HL-60 (cell line): ENCODE data around the gene DCAF15.
"Not testable (repeated sequence)": the region's sequence is repeated elsewhere in the genome, so short reads cannot be mapped to it uniquely, and the experiment has no call there.

Source experiments
- CTCF ChIP-seq: IDR thresholded peaks from one replicate; pipeline ENCODE4 v1.5.1; 2011; ENCODE audit warnings: low read length, control low read depth, inconsistent platforms; ENCODE audit not compliant: insufficient read depth
- POLR2AphosphoS5 ChIP-seq: IDR thresholded peaks from 2 replicates; pipeline ENCODE4 v1.6.1; 2012; ENCODE audit warnings: low read depth
- SPI1 ChIP-seq: IDR thresholded peaks from 2 replicates; pipeline ENCODE4 v1.6.1; 2012; ENCODE audit warnings: low read depth, mild to moderate bottlenecking, borderline replicate concordance

GRCh38 chr19:13971868-13972267 is 19.6 kb downstream of the DCAF15 start:
- not testable (repeated sequence) for TF ChIP-seq CTCF, POLR2AphosphoS5, SPI1
